Stimulated activated CD4-positive, alpha-beta T cell treated with anti-CD3 and anti-CD28 coated beads, TNF-alpha, amount 100 ng/mL, for 48 hours (primary cell): ENCODE data around the gene RABGAP1L.

ENCODE experiments used
- DNase-seq, 3 donors: peaks; one replicate each; pipeline ENCODE4 v3.0.0-alpha.2; 2020; ENCODE audit warnings: low read depth in 3 of 3

RABGAP1L gene

DNA sequence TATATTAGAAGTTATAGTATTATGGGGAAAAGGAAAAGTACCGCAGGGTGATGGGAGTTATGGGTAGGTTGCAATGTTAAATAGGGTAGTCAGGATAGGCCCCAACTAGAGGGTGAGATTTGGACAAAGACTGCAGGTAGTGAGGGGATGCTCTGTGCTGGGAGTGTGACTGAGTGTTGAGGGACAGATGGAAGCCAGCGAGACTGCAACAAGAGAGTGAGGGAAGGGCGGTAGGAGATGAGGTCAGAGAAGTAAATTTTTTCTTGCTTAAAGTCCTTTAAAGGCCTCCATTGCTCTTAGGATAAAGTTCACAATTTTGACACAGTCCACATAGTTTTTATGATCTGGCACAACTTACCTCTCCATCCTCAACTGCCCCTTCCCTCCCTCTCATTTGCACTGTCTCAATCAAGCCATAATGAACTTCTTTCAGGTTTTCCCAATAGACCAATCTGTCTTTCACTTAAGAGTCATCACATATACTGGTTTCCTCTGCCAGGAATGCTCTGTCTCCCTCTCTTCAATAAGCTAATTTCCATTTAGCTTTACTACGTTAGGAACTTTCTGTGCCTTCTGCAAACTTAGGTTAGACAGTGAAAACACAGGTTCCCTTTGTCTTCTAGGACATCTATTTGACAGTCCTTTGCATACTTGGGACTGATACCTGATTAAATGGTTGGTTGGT, 602.7 kb downstream of the RABGAP1L start:
- no peak for DNase-seq

DNA sequence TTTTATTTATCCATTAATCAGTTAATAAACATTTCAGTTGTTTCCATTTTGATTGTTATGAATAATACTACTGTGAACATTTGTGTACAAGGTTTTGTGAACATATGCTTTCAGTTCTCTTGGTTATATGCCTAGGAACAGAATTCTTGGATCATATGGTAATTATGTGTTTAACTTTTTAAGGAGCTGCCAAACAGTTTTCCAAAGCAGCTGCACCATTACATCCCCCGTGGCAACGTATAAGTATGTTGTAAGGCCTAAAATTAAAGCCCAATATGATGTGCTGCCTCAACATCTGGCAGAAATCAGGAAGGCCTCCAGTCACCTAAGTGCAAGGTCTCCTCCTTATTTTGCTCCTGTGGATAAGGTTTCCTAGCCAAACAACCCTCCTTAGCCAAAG, 604.9 kb downstream of the RABGAP1L start:
- DNase-seq = no peak

GRCh38 chr1:174766727-174767126, 607.4 kb downstream of the RABGAP1L start:
- DNase-seq = no peak

DNA sequence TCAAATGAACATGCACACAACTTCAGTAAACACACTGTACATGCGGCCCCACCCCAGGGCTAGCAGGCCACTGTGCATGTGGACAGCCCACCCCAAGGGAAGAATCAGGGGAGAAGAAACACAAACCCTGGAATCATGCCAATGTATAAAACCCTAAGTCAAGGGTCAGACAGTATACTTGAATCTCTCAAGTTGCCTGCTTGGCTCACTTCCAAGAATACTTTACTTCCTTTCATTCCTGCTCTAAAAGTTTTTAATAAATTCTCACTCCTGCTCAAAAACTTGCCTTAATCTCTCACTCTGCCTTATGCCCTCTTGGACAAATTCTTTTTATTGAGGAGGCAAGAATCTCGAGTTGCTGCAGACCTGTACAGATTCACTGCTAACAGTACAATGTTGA, 609.2 kb downstream of the RABGAP1L start:
- DNase-seq = no peak

- no peak for DNase-seq
These were observed 609.6 kb downstream of the RABGAP1L start for GRCh38 chr1:174768949-174769348.

- no peak for DNase-seq
These were observed 610.7 kb downstream of the RABGAP1L start for GRCh38 chr1:174769961-174770549.

- DNase-seq = no peak
These were observed 616.3 kb downstream of the RABGAP1L start for GRCh38 chr1:174775621-174776020.

GRCh38 chr1:174777262-174777661, 617.9 kb downstream of the RABGAP1L start:
- no peak for DNase-seq

DNA sequence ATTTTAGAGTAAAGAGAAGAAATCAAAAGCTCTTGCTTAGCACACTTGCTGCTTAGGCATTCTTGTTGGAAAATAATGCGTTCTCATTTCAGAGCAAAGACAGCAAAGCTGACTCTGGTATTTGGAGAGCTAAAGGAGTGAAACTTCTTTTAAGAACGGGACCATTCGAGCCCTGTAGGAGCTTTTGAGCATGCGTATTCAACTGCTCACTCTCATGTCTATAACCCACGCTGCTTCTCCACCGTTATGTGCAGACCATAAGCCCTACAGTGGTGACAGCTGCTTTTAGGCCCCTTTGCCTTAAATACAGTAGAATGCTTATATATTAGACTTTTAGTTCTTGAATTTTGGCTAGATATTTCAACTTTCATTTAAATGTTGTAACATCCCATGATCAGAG, 626.2 kb downstream of the RABGAP1L start:
- no peak for DNase-seq

DNA sequence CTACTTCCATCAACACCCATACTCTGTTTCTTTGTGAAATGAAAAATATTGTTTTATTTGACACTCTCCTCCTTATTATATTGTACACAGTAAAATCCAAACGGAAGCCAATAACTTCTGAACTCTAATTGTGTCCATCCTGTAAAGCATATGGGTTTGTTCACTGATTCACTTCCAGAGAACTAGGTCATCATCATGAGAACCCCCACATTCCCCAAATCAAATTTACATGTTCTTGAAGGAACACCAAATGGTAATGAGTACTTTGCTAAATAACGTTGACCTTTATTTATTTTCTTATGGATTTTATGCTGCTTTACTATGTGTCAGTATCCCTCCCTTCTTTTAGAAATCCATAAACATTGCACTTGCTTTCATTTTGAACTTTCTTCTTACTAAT, 627.0 kb downstream of the RABGAP1L start:
- no peak for DNase-seq

DNA sequence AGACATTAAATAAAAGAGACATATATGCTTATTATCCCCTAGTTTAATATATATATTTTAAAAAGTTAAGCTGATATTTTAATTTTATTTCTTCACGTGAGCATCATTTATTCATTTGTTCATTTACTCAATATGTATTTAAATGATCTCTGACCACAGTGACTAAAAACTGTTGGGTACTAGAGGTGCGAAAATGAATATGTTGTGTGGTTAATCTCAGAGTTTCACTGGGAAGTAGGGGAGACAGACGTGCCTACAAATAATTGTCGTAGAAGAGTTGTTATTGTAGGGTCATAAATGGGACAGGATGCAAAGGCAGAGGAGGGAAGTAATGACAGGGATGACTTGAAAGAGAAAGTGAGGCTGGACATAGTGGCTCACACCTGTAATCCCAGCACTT, 627.4 kb downstream of the RABGAP1L start:
- no peak for DNase-seq

- DNase-seq = no peak
These were observed 629.7 kb downstream of the RABGAP1L start for GRCh38 chr1:174788981-174789380.

- no peak for DNase-seq
These were observed 630.1 kb downstream of the RABGAP1L start for GRCh38 chr1:174789399-174789798.

GRCh38 chr1:174791863-174792262, 632.5 kb downstream of the RABGAP1L start:
- no peak for DNase-seq

GRCh38 chr1:174794861-174795260, 635.5 kb downstream of the RABGAP1L start:
- no peak for DNase-seq

DNA sequence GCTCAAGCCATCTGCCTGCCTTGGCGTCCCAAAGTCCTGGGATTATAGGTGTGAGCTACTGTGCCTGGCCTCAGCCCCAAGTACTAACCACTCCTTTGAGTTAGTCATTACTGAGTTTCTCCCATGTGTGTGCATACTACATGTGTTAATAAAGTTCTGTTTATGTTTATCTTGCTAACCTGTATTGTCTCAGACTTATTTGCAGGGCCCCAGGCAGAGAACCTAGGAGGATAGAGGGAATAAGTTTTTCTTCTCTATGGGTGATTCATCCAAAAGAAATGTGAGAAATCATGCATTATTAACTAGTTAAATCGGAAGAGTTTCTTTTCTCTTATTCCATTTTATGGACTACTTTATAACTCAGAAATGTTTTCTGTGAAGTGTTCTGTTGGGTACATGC, 636.5 kb downstream of the RABGAP1L start:
- no peak for DNase-seq

- DNase-seq = no peak
These were observed 638.1 kb downstream of the RABGAP1L start for GRCh38 chr1:174797398-174797797.

DNA sequence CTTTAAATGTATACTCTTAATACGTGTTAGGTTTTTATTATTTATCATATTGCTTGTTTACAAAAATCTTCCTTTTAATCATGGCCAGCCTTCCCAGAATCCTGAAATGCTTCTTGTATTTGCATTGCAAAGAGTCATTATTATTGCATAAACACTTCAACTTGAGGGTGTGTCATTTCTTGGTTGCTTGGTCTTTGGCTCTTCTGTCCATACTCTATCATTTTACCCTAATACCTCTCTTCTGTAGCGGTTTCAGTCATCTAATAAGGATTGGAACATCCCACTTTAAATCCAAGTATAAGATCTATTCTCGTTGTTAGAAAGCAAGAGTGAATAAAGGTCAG, 639.8 kb downstream of the RABGAP1L start:
- no peak for DNase-seq

- no peak for DNase-seq
These were observed 641.0 kb downstream of the RABGAP1L start for GRCh38 chr1:174800216-174800851.

DNA sequence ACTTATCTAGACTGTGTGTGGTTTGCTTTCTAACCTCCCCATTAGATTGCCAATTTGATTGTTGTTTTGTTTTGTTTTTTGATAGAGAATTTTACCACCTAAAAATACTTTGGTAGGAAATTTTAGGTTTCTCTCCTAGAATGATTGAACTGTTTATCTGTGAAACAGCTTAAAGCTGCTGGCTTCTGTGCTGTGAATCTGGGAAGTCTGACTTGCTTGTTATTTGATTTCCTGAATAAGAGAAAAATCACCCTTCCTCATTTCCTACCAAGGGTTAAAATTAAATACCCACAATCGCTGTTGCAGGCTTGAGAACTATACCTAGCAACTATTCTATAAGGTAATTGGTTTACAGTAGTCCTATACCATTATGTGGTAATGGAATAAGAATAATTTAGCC, 641.6 kb downstream of the RABGAP1L start:
- DNase-seq = no peak

DNA sequence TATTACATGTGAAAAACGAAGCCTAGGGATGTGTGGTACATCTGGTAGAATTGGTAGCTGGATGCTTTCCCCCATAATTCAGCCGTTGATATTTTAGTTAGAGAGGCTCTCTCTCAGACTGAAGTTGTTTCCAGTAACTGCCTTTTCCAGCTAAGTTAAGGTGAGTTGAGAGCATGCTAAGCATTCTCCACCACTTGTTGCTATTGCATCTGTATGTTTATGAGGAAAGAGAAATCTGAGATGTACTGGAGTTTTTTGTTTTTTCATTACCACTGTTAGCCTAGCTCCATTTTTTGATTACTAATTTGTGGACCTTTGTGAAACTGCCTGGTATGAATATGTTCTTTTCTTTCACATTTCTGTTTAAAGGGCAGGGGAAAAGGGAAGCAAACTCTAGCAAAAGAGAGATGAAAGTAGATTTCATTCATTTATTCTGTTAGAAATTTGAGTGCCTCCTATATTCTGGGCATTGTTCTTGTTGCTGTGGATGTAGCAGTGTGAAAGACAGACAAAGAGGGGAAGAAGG, 650.5 kb downstream of the RABGAP1L start:
- no peak for DNase-seq

DNA sequence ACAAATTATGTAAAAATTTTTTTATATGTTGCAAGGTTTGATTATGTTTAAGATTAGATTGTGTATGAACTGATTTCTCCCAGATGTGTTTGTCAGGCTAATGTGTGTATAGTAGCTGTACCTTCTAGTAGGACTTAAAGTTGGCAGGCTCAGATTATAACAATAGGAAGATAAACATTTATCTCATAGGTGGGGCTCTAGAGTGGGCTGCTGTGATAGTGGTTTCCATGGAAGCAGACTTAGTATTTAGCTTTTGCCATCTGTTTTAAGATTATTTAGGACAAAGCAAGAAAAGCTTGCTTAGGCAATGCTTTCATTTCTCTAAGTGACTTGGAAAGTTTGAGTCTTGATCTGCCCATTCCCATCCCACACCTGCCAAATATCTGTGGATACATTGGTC, 652.7 kb downstream of the RABGAP1L start:
- no peak for DNase-seq

DNA sequence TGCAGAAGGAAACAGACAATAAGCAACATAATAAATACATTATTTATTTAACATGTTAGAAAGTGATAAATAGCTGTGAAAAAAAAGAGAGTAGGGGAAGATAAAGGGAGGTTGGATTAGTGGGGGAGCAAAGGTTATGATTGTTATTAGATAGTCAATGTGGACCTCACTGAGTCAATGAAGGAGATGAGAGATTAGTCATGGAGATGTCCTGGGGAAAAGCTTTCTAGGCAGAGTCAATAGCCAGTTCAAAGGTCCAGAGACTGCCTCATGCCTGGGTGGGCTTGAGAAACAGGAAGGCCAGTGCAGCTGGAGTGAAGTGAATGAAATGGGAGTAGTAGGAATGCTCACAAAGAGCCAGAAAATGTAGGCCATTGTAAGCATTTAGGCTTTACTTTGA, 653.3 kb downstream of the RABGAP1L start:
- DNase-seq = no peak
